IPS-11a (cell line): ENCODE results near the gene XAB2.
A peak's percentile ranks its signal among the peaks of the same experiment; 100 is the strongest.

Experiments
- H3K4me3 ChIP-seq: one replicate; pipeline ENCODE4 v1.5.1; 2013; ENCODE audit warnings: low read depth, low read length, control low read depth

The XAB2 gene

DNA sequence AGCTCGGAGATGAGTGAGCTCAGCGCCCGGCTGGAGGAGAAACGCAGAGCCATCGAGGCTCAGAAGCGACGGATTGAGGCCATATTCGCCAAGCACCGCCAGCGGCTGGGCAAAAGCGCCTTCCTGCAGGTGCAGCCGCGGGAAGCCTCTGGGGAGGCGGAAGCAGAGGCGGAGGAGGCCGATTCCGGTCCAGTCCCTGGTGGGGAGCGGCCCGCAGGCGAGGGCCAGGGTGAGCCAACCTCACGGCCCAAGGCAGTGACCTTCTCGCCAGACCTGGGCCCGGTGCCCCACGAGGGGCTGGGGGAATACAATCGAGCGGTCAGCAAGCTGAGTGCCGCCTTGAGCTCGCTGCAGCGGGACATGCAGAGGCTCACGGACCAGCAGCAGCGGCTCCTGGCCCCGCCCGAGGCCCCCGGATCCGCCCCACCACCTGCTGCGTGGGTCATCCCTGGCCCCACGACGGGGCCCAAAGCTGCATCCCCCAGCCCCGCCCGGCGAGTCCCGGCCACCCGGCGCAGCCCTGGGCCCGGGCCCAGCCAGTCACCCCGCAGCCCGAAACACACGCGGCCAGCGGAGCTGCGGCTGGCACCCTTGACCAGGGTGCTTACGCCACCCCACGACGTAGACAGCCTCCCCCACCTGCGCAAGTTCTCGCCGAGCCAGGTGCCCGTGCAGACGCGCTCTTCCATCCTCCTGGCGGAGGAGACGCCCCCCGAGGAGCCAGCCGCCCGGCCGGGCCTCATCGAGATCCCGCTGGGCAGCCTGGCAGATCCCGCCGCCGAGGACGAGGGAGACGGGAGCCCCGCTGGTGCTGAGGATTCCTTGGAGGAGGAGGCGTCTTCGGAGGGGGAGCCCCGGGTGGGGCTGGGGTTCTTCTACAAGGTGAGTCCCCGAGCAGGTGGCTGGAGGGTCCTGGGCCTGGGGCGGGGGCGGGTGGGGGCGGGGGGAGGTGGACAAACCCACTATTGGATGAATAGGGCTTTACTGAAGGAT lies 16.8 kb downstream of the XAB2 start:
- no peak overlapping the region for H3K4me3 ChIP-seq

DNA sequence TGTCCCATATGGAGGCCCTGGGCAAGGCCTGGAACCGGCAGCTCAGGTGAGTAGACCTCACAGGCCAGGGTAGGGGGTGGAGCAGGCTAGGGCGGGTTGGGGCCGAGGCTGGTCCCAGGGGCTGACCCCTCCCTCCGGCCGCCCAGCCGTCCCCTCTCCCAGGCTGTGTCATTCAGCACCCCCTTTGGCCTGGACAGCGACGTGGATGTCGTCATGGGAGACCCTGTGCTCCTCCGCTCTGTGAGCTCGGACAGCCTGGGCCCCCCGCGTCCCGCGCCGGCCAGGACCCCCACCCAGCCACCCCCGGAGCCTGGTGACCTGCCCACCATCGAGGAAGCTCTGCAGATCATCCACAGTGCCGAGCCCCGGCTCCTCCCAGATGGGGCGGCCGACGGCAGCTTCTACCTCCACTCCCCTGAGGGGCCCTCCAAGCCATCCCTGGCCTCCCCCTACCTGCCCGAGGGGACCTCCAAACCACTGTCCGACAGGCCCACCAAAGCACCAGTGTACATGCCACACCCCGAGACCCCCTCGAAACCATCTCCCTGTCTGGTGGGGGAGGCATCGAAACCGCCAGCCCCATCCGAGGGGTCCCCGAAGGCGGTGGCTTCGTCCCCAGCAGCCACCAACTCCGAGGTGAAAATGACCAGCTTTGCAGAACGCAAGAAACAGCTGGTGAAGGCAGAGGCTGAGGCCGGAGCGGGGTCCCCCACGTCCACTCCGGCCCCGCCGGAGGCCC lies 17.6 kb downstream of the XAB2 start:
- H3K4me3 ChIP-seq, result no peak overlapping the region

DNA sequence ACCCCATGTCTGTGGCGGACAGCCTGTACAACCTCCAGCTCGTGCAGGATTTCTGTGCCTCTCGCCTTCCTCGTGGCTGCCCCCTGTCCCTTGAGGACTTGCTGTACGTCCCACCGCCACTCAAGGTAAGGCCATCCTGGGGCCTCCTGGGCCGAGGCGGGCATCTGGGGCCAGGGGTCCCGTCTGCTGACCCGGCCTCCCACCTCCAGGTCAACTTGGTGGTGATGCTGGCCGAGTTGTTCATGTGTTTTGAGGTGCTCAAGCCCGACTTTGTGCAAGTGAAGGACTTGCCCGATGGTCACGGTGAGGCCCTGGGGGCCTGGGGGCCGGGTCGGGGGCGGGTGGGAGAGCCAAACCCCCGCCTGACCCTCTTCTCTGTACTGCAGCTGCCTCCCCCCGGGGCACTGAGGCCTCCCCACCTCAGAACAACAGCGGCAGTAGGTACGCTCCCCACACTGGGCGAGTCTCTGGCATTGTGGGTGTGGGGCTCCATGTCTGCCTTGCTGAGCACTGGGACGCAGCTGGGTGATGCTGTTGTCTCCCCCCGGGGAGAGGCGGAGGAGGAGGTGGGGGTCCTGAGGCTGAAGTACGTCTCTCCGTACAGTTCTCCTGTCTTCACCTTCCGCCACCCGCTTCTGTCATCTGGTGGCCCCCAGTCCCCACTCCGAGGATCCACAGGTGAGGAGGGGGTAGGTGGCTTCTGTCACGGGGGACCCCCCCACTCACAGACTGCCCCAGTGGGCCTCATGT lies 18.7 kb downstream of the XAB2 start:
- no peak overlapping the region for H3K4me3 ChIP-seq

DNA sequence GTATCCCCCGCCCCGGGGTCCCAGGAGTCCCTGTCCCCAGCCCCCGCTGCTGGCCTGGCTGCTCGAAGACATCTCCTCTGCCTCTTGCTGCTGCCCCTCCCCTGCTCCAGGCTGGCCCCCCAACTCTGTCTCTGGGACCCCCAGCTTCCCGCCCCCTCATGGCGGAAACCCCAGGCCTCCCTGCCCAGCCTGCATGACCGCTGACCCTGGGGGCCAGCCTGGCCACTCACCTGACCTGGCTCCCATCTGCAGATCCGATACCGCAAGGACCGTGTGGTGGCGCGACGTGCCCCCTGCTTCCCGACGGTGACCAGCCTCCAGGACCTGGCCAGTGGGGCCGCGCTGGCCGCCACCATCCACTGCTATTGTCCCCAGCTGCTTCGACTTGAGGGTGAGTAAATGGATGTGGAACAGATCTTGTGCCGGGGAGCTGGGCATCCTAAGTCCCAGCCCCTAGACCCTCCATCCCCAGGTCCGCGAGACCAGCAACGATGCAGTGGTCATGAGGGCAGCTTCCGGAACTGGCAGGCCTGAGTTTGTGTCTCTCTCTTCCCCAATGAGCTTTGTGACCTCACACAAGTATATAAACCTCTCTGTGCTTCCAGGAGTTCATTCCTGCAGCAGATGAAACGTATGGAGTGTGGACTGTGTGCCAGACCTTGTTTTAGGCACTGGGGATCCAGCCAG lies 21.3 kb downstream of the XAB2 start:
- H3K4me3 ChIP-seq, result no peak overlapping the region

DNA sequence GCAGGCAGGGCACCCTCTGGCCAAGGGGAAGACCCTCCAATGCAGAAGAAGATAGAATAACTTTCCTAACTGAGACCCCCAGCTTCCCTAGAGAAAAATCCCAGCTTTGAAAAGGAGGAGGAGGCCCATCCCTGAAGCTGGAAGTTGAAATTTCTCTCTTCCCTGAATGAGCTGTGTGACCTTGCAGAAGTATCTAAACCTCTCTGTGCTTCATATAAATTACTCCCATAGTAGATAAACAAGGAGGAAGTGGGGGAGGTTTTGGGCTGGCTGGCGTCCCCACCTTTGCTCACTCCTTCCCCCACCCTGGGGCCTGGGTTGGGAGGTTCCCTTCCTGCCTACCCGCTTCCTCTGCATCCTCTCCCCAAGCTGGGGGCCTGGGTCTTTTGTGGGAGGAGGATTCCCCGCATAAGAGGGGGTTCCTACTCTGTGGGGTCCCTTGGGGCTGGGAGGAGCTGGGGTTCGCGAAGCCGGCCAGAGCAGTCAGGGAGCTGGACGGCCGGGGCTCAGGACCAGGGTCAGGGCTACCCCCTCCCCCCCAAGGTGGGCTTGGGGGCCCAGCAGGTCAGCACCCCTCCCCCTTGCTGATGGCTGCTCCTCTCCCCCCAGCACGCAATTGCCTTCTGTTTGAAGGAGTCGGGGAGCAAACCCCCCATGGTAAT lies 22.0 kb downstream of the XAB2 start:
- no peak overlapping the region for H3K4me3 ChIP-seq

DNA sequence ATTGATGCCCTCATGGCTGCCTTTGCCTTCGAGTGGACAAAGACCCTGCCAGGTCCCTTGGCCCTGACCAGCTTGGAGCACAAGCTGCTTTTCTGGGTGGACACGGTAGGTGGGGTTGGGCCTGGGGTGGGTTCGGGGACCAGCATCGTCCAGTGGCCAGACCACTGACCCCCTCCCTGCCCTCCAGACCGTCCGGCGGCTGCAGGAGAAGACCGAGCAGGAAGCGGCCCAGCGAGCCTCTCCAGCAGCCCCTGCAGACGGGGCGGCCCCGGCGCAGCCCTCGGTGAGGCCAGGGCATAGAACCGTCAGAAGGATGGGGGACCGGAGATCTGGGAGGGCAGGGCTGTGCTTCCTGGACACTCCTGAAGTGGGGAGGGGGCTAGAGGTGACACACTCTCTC lies 23.1 kb downstream of the XAB2 start:
- no peak overlapping the region for H3K4me3 ChIP-seq

DNA sequence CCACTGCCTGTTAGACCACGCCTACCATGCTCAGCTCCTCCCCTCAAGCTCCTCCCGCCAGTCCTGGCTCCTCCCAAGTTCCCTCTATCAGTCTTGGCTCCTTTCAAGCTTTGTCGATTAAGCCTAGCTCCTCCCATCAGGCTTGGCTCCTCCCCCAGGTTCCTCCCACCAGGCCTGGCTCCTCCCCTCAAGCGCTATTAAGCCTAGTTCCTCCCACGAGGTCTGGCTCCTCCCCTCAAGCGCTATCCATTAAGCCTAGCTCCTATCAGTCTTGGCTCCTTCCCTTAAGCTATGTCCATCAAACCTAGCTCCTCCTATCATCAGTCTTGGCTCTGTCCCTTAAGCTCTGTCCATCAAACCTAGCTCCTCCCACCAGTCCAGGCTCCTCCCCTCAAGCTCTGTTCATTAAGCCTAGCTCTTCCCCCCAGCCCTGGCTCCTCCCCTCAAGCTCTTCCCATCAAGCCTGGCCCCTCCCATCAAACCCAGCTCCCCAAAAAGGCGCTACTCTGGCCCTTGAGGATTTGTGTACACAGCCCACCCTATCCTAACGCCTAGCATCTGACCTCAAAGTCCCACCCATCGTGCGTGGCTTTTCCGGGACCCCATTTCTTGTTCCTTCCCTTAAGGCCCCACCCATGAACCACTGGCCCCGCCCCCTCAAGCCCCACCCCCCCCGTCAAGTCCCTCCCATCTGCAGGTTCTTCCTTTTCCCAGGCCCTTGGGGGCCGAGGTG lies 23.7 kb downstream of the XAB2 start:
- no peak overlapping the region for H3K4me3 ChIP-seq

DNA sequence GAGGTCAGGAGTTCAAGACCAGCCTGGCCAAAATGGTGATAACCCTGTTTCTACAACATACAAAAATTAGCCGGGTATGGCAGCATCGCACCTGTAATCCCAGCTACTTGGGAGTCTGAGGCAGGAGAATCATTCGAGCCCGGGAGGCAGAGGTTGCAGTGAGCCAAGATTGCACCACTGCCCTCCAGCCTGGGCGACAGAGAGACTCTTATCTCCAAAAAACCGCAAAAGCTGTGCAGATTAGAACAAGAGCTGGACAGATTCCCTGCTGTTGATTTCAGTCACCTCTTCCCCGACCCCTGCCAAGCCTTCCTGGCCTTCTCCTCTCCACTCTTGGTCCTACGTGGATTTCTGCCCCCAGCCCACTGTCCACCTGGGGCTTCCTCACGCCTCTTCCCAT lies 25.4 kb downstream of the XAB2 start:
- no peak overlapping the region for H3K4me3 ChIP-seq

DNA sequence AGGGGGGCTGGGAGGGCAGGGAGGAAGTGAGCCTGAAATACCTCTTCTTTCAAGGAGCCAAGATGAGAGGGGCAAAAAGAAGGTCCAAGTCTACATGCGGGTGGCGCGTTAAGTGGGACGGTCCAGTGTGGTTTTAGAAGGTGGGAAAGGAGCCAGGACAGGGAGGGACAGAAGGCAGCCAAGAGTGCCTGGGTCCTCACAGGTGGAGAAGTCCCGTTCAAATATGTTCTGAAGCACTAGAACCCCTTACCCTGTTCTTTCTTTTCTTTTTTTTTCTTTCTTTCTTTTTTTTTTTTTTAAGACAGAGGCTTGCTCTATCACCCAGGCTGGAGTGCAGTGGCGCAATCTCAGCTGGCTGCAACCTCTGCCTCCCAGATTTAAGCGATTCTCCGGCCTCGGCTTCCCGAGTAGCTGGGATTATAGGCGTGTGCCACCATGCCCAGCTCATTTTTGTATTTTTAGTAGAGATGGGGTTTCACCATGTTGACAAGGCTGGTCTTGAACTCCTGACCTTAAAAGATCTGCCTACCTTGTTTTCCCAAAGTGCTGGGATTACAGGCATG lies 26.3 kb downstream of the XAB2 start:
- H3K4me3 ChIP-seq, result no peak overlapping the region

DNA sequence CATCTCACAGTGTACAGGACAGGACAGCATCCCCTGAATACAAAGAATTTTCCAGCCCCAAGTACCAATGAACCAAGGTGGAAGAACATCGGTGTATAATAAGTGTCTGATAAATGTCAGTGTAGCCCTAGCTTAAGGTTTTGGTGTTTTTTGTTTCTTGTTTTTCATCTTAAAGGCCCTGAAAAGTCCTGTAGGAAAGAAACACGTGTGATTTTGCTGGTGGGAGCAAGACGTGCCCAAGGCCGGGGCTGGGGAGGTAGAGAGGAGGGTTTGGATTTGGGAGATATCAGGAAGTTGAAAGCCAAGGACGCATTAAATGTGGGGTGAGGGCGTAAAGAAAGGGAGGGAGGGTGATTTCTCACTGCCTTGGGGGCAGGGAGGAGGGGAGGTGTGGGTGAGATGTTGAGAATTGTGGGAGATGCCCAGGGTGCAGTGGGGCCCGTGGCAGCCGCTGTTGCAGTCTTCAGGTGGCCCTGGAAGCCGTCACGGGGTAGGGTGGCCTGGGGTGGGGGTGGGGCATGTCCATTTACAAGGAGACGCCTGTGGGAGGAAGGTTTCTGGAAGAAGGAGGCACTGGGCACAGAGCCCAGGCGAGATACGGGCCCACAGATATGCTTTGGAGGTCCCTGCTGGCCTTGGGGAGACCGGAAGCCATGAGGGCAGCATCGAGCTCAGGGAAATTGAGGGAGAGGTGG lies 27.0 kb downstream of the XAB2 start:
- H3K4me3 ChIP-seq, result no peak overlapping the region

DNA sequence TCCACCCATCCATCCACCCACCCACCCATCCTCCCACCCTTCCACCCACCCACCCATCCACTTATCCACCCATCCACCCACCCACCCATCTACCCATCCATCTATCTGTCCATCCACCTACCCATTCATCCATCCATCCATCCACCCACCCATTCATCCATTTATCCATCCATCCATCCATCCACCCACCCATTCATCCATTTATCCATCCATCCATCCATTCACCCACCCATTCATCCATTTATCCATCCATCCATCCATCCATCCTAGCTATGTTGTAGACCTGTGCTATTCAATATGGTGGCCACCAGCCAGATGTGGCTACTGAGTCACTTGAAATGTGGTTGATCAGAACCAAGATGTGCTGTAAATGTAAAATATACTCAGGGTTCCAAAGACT lies 28.6 kb downstream of the XAB2 start:
- no peak overlapping the region for H3K4me3 ChIP-seq

DNA sequence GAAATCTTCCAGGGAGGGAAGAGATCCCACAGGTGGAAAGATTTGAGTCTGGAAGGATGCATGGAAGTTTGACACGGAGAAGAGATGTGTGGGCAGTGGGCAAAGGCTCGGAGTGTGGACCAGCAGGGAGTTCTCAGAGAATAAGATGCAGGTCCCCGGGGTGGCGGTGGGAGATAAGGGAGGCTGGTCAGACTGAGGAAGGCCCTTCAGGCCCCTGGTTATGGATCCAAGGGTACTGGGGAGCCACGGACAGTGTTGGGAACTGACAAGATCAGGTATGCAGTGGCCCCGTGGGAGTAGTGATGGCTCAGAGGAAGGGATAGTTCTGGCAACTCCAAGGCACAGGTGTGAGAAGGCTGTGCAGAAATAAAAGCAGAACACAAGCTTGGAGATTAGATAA lies 31.2 kb downstream of the XAB2 start:
- no peak overlapping the region for H3K4me3 ChIP-seq

DNA sequence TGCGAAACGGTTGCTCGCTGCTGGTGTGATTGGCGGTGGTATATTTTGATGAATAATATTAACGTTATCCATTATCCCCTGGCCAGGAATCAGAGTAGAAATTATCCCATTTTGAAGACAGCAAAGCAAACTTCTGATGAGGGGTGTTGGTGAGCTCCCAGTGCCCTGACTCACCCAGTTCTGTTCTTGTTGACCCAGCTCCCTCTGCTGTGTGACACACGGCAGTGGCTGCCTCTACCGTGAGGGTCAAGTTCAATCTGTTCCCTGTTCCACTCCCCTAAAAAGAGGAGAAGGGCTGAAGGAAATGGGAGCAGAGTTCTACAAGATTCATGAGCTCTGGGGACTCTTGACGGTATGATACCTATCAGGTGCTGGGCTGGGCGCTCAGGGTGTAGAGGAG lies 31.7 kb downstream of the XAB2 start:
- H3K4me3 ChIP-seq, result no peak overlapping the region

DNA sequence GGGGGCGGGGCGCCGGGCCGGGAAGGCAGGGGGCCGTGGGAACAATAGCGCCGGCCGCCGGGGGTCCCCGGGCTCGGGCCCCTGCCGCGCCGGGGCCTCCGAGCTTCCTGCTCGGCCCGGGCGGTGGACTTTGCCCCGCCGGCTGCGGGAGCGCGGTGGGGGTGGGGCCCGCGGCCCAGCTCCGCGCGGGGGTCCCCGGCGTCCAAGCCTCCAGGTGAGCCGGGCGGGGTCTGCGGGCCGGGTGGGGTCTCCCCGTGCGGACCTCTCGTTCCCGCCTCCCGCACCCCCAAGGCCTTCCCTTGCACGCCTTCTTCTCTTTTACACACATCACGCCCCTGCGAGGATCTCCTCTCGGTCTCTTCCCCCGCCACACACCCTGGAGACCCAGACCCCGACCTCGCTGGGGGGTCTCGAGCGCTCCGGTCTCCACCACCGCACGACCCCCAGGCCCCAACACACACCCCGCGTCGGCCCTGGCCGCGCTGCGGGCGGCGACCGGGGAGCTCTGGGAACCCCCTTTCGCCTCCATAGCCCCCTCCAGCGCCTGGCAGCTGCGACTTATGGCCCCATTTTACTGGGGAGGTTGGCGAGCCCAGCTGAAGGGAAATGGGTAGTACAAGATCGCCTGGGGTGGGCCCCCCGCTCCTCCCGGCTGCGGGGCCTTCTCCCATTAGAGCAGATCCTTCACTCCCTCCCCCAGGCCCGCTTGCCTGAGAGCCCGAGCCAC lies 33.0 kb downstream of the XAB2 start:
- H3K4me3 ChIP-seq, result peak overlapping the region; percentile 56

DNA sequence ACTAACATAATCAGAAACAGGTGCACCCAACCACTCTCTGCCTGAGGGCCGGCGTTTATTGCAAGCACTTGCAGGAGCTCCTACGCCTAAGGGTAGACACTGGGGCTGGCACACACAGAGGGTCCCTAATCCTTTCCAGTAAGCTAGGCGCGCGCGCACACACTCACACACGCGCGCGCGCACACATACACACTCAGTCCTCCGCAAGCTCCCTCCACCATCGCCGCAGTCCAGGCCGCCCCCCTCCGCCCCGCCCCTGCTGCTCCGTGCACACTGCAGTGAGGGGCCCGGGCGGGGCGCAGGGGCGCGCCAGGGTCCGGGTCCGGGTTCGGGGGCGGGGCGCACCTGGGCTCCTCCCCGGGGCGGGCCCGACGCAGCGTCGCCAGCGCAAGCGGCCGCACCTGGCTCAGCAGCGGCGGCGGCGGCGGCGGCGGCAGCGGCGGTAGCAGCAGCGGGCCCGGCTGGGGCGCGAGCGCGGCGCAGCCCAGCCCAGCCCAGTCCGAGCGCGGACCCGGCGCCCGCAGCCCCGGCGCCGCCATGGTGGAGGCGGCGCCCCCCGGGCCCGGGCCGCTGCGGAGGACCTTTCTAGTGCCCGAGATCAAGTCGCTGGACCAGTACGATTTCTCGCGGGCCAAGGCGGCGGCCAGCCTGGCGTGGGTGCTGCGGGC lies 33.7 kb downstream of the XAB2 start, which contains the start of gene CAMSAP3:
Gene CAMSAP3, plus strand, starts transcription at position 398 of the 668 bp plus-strand sequence. Its CDS starts 140 bp downstream, at position 538.
- peak within 1 kb of the TSS; percentile 56 for H3K4me3 ChIP-seq

DNA sequence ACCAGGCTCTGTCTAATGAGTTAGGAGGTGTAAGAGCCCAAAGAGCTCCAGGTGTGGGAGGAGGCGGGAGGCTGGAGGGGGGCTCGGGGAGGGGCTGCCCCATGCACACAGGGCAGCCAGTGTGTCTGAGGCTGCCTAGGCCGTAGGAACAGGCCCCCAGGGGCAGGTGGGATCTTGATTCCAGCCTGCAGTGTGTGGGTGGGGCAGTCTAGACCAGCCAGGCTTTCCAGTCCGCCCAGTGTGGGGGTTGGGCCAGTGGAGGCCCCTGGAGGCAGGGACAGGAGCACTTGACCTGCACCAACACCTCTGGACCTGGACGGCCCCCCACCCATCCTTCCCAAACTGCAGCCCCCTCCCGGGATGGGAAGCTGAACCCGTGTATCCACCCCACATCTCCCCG lies 39.1 kb downstream of the XAB2 start:
- H3K4me3 ChIP-seq, result no peak overlapping the region

DNA sequence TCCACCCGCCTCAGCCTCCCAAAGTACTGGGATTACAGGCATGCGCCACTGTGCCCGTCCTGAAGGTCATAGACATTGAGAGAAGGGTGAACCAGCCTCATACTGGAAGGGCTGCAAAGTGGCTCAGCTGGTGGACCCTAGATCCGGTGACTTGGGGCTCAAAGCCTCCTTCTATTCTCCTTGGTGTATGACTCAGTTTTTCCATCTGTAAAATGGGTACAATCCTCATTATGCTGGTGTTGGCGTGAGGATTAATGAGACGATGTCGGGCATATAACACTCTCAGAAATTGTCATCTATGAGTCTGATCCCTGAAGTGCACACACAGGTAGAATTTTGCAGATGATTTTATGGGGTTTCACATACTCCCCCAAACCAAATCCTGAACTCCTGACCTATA lies 39.5 kb downstream of the XAB2 start:
- H3K4me3 ChIP-seq, result no peak overlapping the region
